H1 (cell line): ENCODE data around the gene PDZD2. TPM values are rescaled to one million over a fixed set of nuclear protein-coding genes. Genes with fewer than 3 reads are reported as not detected.

Experiments
- ATF2 ChIP-seq: IDR thresholded peaks from 2 replicates; pipeline ENCODE4 v1.6.1; 2012; ENCODE audit warnings: low read length, inconsistent platforms
- BCL11A ChIP-seq, 2 experiments: IDR thresholded peaks; one replicate each; pipeline ENCODE4 v1.6.1; 2011; ENCODE audit warnings: low read depth in 2 of 2, low read length in 2 of 2, mild to moderate bottlenecking in 2 of 2
- EP300 ChIP-seq, 2 experiments: IDR thresholded peaks; 1 replicate in 1 of 2; 2 replicates in 1 of 2; pipeline ENCODE4 v1.6.1; 2011 to 2012; ENCODE audit warnings: low read depth in 2 of 2, low read length in 2 of 2, mild to moderate bottlenecking in 2 of 2, borderline replicate concordance in 1 of 2, inconsistent platforms in 1 of 2, moderate library complexity in 1 of 2
- HDAC2 ChIP-seq, 2 experiments: fragments of 300-600 bp in 1 of 2; sonication (generic) in 1 of 2; IDR thresholded peaks; 2 replicates each; pipeline ENCODE4 v1.6.1; 2011 to 2012; ENCODE audit warnings: low read depth in 2 of 2, low read length in 2 of 2, mild to moderate bottlenecking in 2 of 2, moderate library complexity in 2 of 2, borderline replicate concordance in 1 of 2, inconsistent platforms in 1 of 2
- JUND ChIP-seq: IDR thresholded peaks from 2 replicates; pipeline ENCODE4 v1.6.1; 2011; ENCODE audit warnings: mild to moderate bottlenecking, improper control_type of control experiment, low read length
- KDM5A ChIP-seq: fragments of 200-600 bp; IDR thresholded peaks from 2 replicates; pipeline ENCODE4 v1.7.1; 2012; ENCODE audit warnings: mild to moderate bottlenecking, low read length, inconsistent platforms, mixed read lengths
- RNF2 ChIP-seq: fragments of 200-900, 300-1000 bp; sonication (generic); IDR thresholded peaks from 2 replicates; pipeline ENCODE4 v1.7.1; 2016; ENCODE audit warnings: borderline replicate concordance, low read depth, mild to moderate bottlenecking, antibody characterized with exemption, low read length; ENCODE audit not compliant: poor library complexity, severe bottlenecking; ENCODE audit errors: missing control alignments
- TAF1 ChIP-seq: IDR thresholded peaks from 2 replicates; pipeline ENCODE4 v1.6.1; 2011; ENCODE audit warnings: mild to moderate bottlenecking, low read depth, low read length
- polyA plus RNA-seq, 7 experiments: library from polyadenylated mRNA; depleted of rRNA in 3 of 7; stranded (reverse) in 5 of 7; unstranded in 2 of 7; fragments of >200 nt in 5 of 7; fragments of 200-250 nt in 2 of 7; gene quantifications; 1 replicate in 5 of 7; 2 replicates in 1 of 7; 4 replicates in 1 of 7; pipeline versions ENCODE4 v1.2.1 to v1.2.3, GENCODE V29; 2011 to 2013; ENCODE audit warnings: missing spikeins in 2 of 7, mixed read lengths in 2 of 7
- total RNA-seq: library from RNA; stranded (reverse); fragmentation: NEBNext Ultra II Directional; extraction: Animal tissue kit (Norgen Biotek cat#: 25700); gene quantifications from 2 replicates; pipeline ENCODE4 v1.2.1, GENCODE V29; 2021

The PDZD2 gene
- total and polyA plus RNA-seq, 2 of the 8 experiments (the other 6 are each of a cell fraction or from before 2014, with no cell fraction given), result 1.2 to 6.8 TPM

GRCh38 chr5:31623249-31623648, 15.7 kb upstream of the PDZD2 start (continued):
- TF ChIP-seq EP300 (IDR thresholded peaks at IDR 0.05; ENCODE audit: borderline replicate concordance in 1 of 2, low read depth in 2 of 2, low read length in 2 of 2), result no peak
- no peak for TF ChIP-seq RNF2
- TF ChIP-seq ATF2, result no peak
- no peak for TF ChIP-seq KDM5A
- TF ChIP-seq BCL11A (IDR thresholded peaks at IDR 0.05; ENCODE audit: low read depth in 2 of 2, low read length in 2 of 2), result no peak
- no peak for TF ChIP-seq TAF1
- TF ChIP-seq JUND, result no peak
- TF ChIP-seq HDAC2 (IDR thresholded peaks at IDR 0.05; ENCODE audit: borderline replicate concordance in 1 of 2, low read depth in 2 of 2, low read length in 2 of 2), result no peak
